Measurements from ENCODE around the gene NAV3.
A peak's percentile ranks its signal among the peaks of the same experiment; 100 is the strongest.
"Not testable (repeated sequence)": the region's sequence is repeated elsewhere in the genome, so short reads cannot be mapped to it uniquely, and the experiment has no call there.

The NAV3 gene

DNA sequence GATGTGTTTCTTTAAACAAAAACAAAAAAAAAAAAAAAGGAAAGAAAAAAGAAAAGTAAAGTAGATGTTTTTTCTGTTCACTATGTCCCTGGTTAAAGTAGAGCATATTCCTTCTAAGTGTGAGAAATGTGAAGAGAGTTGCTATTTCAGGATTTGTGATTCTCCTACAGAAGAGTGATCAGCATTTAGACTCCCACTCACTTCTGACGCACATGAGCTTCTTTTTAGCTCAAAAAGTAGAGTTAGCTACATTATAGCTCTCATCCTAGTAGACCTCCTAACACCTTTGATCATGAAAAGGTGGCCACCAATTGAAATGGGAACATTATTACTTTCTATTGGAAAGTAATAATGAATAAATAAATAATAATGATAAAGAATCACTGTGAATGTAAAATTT, 368.2 kb downstream of the NAV3 start:
- no peak for DNase-seq

- no peak for DNase-seq
These were observed 369.2 kb downstream of the NAV3 start for GRCh38 chr12:78199926-78200325.

DNA sequence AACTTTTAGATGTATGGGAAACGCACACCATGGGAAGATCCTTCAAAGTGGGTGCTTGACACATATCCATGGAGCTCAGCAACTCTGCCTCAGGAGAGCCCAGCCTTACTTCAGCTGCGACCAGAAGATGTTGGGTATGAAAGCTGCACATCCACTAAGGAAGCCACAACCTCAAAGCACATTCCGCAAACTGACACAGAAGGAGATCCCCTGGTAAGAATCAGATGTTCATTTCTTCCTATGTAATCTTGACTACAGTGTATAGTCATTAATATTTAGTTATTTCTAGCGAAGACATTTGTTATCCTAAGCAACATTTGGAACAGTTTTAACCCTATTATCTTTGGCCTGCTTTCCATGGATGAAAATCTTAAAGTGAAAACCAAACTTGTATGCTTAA, 374.2 kb downstream of the NAV3 start:
- DNase-seq: no peak

DNA sequence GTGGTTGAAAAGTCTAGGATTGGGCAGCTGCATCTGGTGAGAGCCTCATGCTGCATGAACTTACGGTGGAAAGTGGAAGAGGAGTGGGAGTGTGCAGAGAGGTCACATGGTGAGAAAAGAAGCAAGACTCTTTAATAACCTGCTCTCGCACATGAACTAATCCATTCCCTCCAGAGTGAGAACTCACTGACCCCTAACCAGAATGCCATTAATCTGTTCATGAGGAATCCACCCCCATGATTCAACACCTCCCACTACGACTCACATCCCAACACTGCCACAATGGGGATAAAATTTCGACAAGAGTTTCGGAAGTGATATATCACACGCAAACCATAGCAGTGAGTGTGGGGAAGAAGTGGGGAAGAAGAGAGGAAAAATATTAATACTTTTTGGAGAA, 377.4 kb downstream of the NAV3 start:
- no peak for DNase-seq

DNA sequence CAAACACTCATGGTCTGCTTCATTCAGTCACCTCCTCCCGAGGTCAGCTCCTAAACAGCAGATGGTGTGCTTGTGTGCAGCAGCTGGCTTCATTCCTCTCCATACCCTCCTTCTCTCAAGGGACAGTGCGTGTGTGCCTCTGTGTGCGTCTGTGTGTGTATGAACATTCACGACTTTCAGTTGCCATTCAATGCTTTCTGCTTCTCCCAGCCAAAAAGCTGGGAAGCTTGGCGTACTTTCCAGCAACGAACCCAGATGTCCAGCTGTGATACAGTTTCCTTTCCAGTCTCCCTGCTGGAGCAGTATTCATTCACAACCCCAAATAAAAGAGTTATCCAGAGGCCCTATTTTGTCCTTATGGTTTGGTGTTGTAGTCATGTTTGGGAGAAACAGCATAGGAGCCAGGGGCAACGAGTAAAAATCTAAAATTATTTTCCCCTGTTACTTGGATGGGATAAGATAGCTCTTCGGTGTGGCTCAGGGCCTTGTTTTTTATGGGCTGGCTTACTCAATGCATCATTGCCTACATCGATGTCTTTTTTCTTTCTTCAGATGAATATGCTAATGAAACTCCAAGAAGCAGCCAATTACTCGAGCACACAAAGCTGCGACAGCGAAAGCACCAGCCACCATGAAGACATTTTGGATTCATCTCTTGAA, 379.3 kb downstream of the NAV3 start:
- DNase-seq: no peak

DNA sequence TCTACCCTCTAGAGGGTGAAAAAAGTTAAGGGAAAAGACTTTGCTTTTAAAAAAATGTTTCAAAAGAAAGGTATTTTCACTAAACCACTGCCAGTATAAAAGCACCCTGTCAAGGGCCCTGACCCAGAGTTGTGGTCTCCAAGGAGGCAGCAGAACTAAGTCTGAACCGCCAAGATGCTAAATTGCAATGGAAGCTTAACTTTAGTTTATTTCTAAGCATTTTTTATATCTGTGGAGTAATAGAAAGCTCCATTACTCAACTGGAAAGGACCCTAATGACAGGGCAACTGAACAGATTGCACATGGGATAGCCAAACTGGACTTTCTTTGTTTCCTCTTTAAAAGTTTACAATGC, 379.8 kb downstream of the NAV3 start:
- no peak for DNase-seq

- DNase-seq: no peak
These were observed 380.2 kb downstream of the NAV3 start for GRCh38 chr12:78210894-78211302.

DNA sequence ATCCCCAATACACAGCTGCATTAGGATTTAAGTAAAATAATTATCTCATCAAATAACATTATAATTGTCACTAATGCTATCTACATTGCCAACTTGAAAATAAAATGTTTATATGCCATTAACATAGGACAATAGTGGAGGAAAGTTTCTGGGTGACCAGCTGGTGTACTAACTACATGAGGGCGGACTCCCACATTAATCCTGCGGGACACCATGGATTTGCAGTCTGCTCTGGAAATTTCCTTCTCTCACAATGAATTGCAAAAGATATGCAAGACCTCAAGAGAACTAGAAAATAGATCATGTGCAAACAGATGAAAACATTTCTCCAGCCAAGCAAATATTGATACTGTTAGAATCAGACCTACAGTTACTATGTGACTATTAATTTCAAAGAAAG, 390.1 kb downstream of the NAV3 start:
- DNase-seq: no peak

GRCh38 chr12:78224154-78224553, 393.5 kb downstream of the NAV3 start:
- DNase-seq: no peak

DNA sequence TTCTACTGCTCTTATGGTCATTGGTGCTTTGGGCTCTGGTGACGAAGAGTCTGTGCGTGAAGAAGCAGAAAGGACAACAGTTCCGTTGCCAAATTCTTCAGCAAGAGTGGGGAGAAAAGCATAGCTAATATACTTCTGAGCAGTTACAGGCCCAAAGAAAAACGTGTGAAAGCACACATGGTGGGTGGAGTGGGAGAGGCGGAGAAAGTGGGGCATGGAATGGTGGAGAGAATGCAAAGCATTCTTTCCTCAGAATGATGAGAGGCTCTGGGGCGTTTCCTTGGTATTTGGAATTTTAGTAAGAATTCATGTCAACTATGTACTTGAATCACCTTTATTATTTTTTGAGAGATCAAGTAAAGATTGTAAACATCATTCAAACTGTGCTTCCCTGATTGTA, 396.1 kb downstream of the NAV3 start:
- DNase-seq: no peak

DNA sequence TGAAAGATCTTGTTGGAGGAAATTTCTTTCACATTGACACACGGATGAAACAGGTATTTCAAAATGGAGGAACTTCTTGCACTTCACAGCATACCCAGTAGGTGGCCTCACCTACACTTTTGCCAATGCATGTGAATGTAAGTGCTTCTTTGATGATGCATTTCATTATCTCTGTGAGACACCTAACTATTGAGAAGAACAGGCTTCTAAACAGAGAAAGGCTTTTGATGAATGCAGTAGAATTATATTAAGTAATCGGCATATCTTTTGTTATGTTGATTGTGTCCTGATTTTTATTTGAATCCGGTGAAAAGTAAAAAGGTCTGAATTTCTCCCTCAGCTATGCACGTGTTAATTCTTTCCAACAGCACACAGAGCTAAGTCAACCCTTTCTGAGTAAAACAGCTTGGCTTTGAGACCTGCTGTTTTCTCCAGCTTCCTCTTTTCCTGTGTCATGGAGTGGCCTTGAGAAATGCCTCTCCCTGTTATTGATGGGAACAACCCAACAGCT, 399.0 kb downstream of the NAV3 start:
- peak in 1 of 2 donors; percentile 4 for DNase-seq

DNA sequence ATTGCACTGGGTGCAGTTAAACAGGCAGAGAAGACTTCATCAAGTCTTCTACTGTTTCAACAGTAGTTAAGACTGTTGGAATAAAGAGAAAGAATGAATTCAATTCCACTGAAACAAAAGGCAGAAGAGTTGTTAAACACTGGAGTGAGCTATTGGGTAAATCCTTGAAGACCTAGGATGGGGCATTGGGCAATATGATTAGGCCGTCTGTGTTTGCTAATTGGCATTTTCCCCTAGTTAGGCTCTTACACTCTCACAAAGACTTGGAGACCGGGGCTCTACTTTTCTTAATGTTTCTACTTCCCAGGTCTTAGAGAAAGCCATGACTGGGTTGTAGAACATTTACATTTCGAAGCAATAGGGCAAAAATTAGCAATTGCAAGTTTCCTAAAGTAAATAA, 402.1 kb downstream of the NAV3 start:
- DNase-seq: no peak

GRCh38 chr12:78236264-78236663, 405.6 kb downstream of the NAV3 start:
- no peak for DNase-seq

- DNase-seq: no peak
These were observed 408.9 kb downstream of the NAV3 start for GRCh38 chr12:78239544-78239943.

DNA sequence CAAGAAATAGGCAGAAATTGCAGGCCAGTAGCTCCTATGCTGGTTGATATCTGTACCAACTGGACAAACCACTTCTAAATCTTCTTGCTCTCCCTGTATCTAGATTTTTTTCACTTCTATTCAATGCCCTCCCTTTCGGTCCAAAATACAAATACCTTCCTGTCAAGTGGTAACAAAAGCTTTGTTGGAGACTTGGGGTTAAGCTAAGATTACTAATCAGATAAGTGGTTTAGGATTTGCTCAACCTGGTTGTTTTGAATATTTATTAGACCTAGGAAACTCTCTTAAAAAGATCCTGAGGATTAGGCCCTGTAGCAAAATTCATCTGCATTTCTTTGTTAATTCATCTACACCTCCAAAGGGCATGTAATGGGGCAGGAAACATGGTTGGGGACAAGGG, 410.1 kb downstream of the NAV3 start:
- no peak for DNase-seq

- DNase-seq: no peak
These were observed 410.8 kb downstream of the NAV3 start for GRCh38 chr12:78241446-78241845.

DNA sequence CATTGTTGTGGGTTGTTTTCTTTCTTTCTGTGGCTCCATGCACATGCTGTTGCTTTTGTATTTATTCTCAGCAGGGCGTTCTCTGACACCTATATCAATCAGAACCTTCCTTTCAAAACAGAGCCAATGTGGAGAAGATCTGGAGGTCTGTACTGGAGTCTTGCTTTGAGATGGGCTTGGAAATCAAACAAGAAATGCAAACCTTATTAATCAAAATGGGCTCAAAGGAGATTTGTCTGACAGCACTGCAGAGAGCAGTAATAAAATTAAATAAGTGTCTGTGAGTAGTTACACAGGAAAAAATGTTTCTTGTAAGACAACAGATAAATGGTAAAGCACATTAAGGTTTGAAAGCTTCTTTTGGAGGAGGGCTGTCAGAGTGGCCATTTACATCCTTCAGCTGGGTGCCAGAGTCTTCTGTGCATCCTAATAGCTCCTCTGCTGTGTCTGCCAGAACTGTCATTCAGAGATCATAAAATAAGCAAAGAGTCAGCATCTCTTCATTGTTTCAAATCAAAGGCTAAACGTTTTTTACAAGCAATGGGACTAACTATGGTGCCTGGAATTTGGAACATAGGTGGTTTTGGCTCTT, 414.3 kb downstream of the NAV3 start:
- no peak for DNase-seq

DNA sequence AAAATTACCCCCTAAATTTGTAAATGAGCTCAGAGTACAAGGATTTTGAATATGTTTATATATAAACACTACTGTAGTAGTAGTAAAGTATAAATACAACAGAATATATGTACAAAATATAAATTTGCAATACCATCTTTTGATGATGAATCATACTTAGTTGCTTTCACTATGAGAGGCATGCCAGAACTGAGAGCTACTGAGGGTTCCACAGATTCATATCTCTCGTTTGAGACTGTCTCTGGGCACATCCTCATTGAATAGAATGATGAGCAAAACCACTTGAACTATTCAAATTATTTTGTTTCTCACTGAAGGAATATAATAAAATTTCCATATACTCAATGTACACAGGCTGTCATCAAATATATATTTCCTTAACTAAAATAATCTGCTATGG, 417.6 kb downstream of the NAV3 start:
- DNase-seq: no peak

GRCh38 chr12:78249578-78249977, 418.9 kb downstream of the NAV3 start:
- no peak for DNase-seq

- DNase-seq: not testable (repeated sequence)
These were observed 427.0 kb downstream of the NAV3 start for GRCh38 chr12:78257662-78258061.

DNA sequence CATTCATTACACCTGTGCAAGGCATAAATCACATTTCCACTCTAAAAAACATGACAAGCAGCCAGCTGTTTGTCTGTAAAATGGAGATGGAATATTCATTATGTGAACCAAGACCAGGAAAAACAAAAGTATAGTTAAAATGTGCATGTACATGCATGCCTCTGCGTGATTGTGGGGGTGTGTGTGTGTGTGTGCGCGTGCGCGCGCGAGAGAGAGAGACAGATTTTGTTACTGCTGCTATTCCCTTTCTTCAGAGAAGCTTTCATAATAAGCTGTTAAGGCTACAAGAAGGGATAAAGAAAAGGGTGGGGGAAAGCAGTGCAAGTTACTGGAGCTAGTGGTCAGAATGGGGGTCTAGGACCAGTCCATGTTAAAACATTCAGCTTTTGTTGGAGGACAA, 430.3 kb downstream of the NAV3 start:
- DNase-seq: no peak

DNA sequence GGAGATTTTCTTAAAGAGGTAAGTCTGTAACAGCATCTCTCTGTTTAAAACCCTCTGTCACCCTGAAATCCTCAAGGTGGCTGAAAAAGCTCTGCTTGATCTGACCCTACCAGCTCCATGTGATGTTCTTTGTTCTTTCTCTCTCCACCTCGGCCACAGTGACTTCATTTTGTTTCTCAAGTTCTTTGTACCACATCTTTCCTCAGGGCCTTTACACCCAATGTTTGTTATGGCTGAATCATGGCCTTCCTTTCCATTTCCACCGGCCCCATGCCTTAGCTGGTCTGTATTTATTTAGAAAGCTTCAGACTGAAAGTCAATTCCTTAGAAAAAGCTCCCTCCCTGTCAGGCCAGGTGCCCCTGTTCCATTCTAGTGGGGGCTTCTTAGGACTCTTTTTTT, 431.2 kb downstream of the NAV3 start:
- DNase-seq: no peak
